ENCODE measurements around the gene COX15.
"Not testable (repeated sequence)": the region's sequence is repeated elsewhere in the genome, so short reads cannot be mapped to it uniquely, and the experiment has no call there.

The COX15 gene

GRCh38 chr10:99740933-99741559 is 9.1 kb upstream of the COX15 start:
- Histone ChIP-seq H4K20me1 (ENCODE audit: insufficient read depth) (no peaks in the 10 kb centered on the region), H3K4me3 (IDR thresholded peaks at IDR 0.05; ENCODE audit: insufficient read depth, low read depth, low read length) (no peak overlapping the region), H3K79me2 (ENCODE audit: insufficient read depth, low read depth) (no peaks in the 10 kb centered on the region), H3K9ac (no peak overlapping the region), H3K4me2 (no peak overlapping the region), H3K27me3 (ENCODE audit: insufficient read depth, low read depth) (no peaks in the 10 kb centered on the region), H3K4me1 (ENCODE audit: low read depth, poor library complexity, severe bottlenecking) (no peaks in the 10 kb centered on the region), H3K27ac (no peak overlapping the region), H3K36me3 (ENCODE audit: insufficient read depth) (peaks cover 15% of the 10 kb centered on the region; the same call in 1 of the 2 replicates), H2AFZ (ENCODE audit: low read depth) (no peak overlapping the region)
- TF ChIP-seq CTCF (conservative IDR thresholded peaks at IDR 0.05; ENCODE audit: low read depth, low read length): no peak

- Histone ChIP-seq H3K79me2 (ENCODE audit: insufficient read depth, low read depth) (no peaks in the 10 kb centered on the region), H3K9ac (no peak overlapping the region), H4K20me1 (ENCODE audit: insufficient read depth) (no peaks in the 10 kb centered on the region), H3K36me3 (ENCODE audit: insufficient read depth) (peaks cover 15% of the 10 kb centered on the region; the same call in 1 of the 2 replicates), H3K27me3 (ENCODE audit: insufficient read depth, low read depth) (no peaks in the 10 kb centered on the region), H3K4me3 (IDR thresholded peaks at IDR 0.05; ENCODE audit: insufficient read depth, low read depth, low read length) (no peak overlapping the region), H3K4me1 (ENCODE audit: low read depth, poor library complexity, severe bottlenecking) (no peaks in the 10 kb centered on the region), H3K27ac (no peak overlapping the region), H3K4me2 (no peak overlapping the region), H2AFZ (ENCODE audit: low read depth) (no peak overlapping the region)
- no peak for TF ChIP-seq CTCF (conservative IDR thresholded peaks at IDR 0.05; ENCODE audit: low read depth, low read length)
Observed at GRCh38 chr10:99740260-99740659, 8.3 kb upstream of the COX15 start.

- H3K79me2 ChIP-seq (ENCODE audit: insufficient read depth, low read depth): peaks cover 10% of the 10 kb centered on the region; the same call in 1 of the 2 replicates
Observed at GRCh38 chr10:99734111-99734510, 2.2 kb upstream of the COX15 start.

GRCh38 chr10:99733366-99733765 is 1.4 kb upstream of the COX15 start:
- Histone ChIP-seq H3K36me3 (ENCODE audit: insufficient read depth) (0 out of 2 replicates have a peak, but pooled peaks cover 6% of the 10 kb centered on the region), H3K9ac (no peak overlapping the region), H3K4me1 (ENCODE audit: low read depth, poor library complexity, severe bottlenecking) (peaks cover 6% of the 10 kb centered on the region), H3K27me3 (ENCODE audit: insufficient read depth, low read depth) (no peaks in the 10 kb centered on the region), H3K79me2 (ENCODE audit: insufficient read depth, low read depth) (peaks cover 10% of the 10 kb centered on the region; the same call in 1 of the 2 replicates), H4K20me1 (ENCODE audit: insufficient read depth) (no peaks in the 10 kb centered on the region), H2AFZ (ENCODE audit: low read depth) (no peak overlapping the region), H3K4me3 (IDR thresholded peaks at IDR 0.05; ENCODE audit: insufficient read depth, low read depth, low read length) (no peak overlapping the region), H3K27ac (no peak overlapping the region; the same call in 1 of the 2 replicates), H3K4me2 (peak overlapping the region; percentile 58)
- TF ChIP-seq CTCF (conservative IDR thresholded peaks at IDR 0.05; ENCODE audit: low read depth, low read length): no peak

More at GRCh38 chr10:99734111-99734510, 2.2 kb upstream of the COX15 start:
- H3K4me2 ChIP-seq; H4K20me1 ChIP-seq (ENCODE audit: insufficient read depth); H3K4me1 ChIP-seq (ENCODE audit: low read depth, poor library complexity, severe bottlenecking); H2AFZ ChIP-seq (ENCODE audit: low read depth); H3K36me3 ChIP-seq (ENCODE audit: insufficient read depth); H3K4me3 ChIP-seq (IDR thresholded peaks at IDR 0.05; ENCODE audit: insufficient read depth, low read depth, low read length); H3K27me3 ChIP-seq (ENCODE audit: insufficient read depth, low read depth); H3K27ac ChIP-seq; H3K9ac ChIP-seq: not testable (repeated sequence)
